ENCODE data around the gene CTAG1B.

GRCh38 chrX:154600759-154601374 is 18.2 kb downstream of the CTAG1B start:
- TF ChIP-seq CTCF (IDR thresholded peaks at IDR 0.05) (no peak), POLR2A (IDR thresholded peaks at IDR 0.05) (no peak)
